H1 (cell line): Measurements from ENCODE around the gene KDF1. TPM values are rescaled to one million over a fixed set of nuclear protein-coding genes. Genes with fewer than 3 reads are reported as not detected.

Source experiments
- CTCF ChIA-PET: fragments of 300-600 bp; sonication (Branson Sonifier 250); formaldehyde crosslinking; loops from one replicate; lab custom pipeline; 2021; ENCODE audit not compliant: partially characterized antibody; lab: Charles Lee
- POLR2A ChIA-PET: fragments of 300-600 bp; sonication (Branson Sonifier 250); formaldehyde crosslinking; loops from one replicate; lab custom pipeline; 2021; ENCODE audit warnings: inconsistent platforms; ENCODE audit not compliant: partially characterized antibody; lab: Charles Lee
- DNase-seq, 2 experiments: peaks; one replicate each; pipeline versions ENCODE4 v3.0.0 to v3.0.0-alpha.2; 2010 to 2022; ENCODE audit warnings: low spot score in 2 of 2, low read depth in 1 of 2, mixed read lengths in 1 of 2
- FAIRE-seq: peaks from 2 replicates; lab custom pipeline; 2011; peaks lifted over from hg19 to GRCh38; lab: Jason Lieb, UNC
- H2AFZ ChIP-seq: 2 replicates; pipeline ENCODE4 v1.8.1; 2012; ENCODE audit warnings: low read length, inconsistent platforms
- H2AK5ac ChIP-seq: 2 replicates; pipeline ENCODE4 v1.6.1; 2013; ENCODE audit warnings: low read depth, low read length
- H2BK120ac ChIP-seq: replicated peaks from 2 replicates; pipeline ENCODE3; 2013; ENCODE audit warnings: low read depth, low read length, inconsistent platforms
- H2BK12ac ChIP-seq: 2 replicates; pipeline ENCODE4 v1.6.1; 2013; ENCODE audit warnings: low read depth, low read length
- H2BK15ac ChIP-seq: 2 replicates; pipeline ENCODE4 v1.6.1; 2013; ENCODE audit warnings: low read length
- H2BK20ac ChIP-seq: 2 replicates; pipeline ENCODE4 v1.6.1; 2013; ENCODE audit warnings: low read length
- H2BK5ac ChIP-seq: 2 replicates; pipeline ENCODE4 v1.6.1; 2013; ENCODE audit warnings: low read depth, low read length
- H3K14ac ChIP-seq: 2 replicates; pipeline ENCODE4 v1.6.1; 2013; ENCODE audit warnings: inconsistent platforms; ENCODE audit not compliant: insufficient read length
- H3K18ac ChIP-seq: 2 replicates; pipeline ENCODE4 v1.6.1; 2013; ENCODE audit warnings: low read length; ENCODE audit errors: extremely low read depth
- H3K23ac ChIP-seq: 2 replicates; pipeline ENCODE4 v1.6.1; 2013; ENCODE audit warnings: inconsistent platforms; ENCODE audit not compliant: insufficient read length
- H3K23me2 ChIP-seq: 2 replicates; pipeline ENCODE4 v1.6.1; 2013; ENCODE audit warnings: low read depth, low read length
- H3K27ac ChIP-seq: 2 replicates; pipeline ENCODE4 v1.6.1; 2011; ENCODE audit warnings: low read depth, low read length, inconsistent platforms
- H3K27me3 ChIP-seq, 4 experiments: replicated peaks in 1 of 4; 1 replicate in 1 of 4; 2 replicates in 3 of 4; pipeline versions ENCODE4 v1.6.1 to v1.8.1; 2011 to 2013; ENCODE audit warnings: low read length in 3 of 4, mild to moderate bottlenecking in 3 of 4, inconsistent platforms in 2 of 4, mixed read lengths in 2 of 4, moderate library complexity in 1 of 4; ENCODE audit not compliant: control insufficient read depth in 3 of 4, insufficient read depth in 3 of 4; ENCODE audit errors: extremely low read depth in 1 of 4
- H3K36me3 ChIP-seq, 4 experiments: 2 replicates each; pipeline versions ENCODE4 v1.6.1 to v1.8.1; 2011 to 2013; ENCODE audit warnings: mild to moderate bottlenecking in 4 of 4, low read length in 3 of 4, moderate library complexity in 2 of 4, control low read depth in 1 of 4, inconsistent platforms in 1 of 4; ENCODE audit not compliant: insufficient read depth in 4 of 4, control insufficient read depth in 2 of 4
- H3K4ac ChIP-seq: replicated peaks from 2 replicates; pipeline ENCODE3; 2013; ENCODE audit warnings: low read length, low read depth, mixed read lengths, inconsistent platforms; ENCODE audit not compliant: insufficient read length
- H3K4me1 ChIP-seq, 4 experiments: replicated peaks in 1 of 4; 1 replicate in 1 of 4; 2 replicates in 3 of 4; pipeline versions ENCODE4 v1.6.1 to v1.8.1; 2011 to 2013; ENCODE audit warnings: low read length in 3 of 4, inconsistent platforms in 2 of 4, mixed read lengths in 1 of 4; ENCODE audit not compliant: insufficient read depth in 4 of 4, control insufficient read depth in 3 of 4
- H3K4me2 ChIP-seq, 2 experiments: 2 replicates each; pipeline versions ENCODE4 v1.6.1 to v1.8.1; 2011 to 2013; ENCODE audit warnings: low read depth in 2 of 2, low read length in 2 of 2, control low read depth in 1 of 2, inconsistent platforms in 1 of 2, mild to moderate bottlenecking in 1 of 2; ENCODE audit not compliant: insufficient read depth in 1 of 2
- H3K4me3 ChIP-seq, 4 experiments: fragments of 200-600, 300-600 bp in 1 of 4; sonication (generic), shearing (Covaris generic), sonication (Bioruptor Twin) in 1 of 4; 2 replicates each; pipeline versions ENCODE4 v1.5.1 to v1.8.1; 2011 to 2016; ENCODE audit warnings: low read length in 4 of 4, low read depth in 3 of 4, control low read depth in 2 of 4, inconsistent platforms in 2 of 4, mild to moderate bottlenecking in 2 of 4, mixed read lengths in 1 of 4, moderate library complexity in 1 of 4; ENCODE audit not compliant: insufficient read depth in 2 of 4; ENCODE audit errors: extremely low read depth in 1 of 4
- H3K56ac ChIP-seq: replicated peaks from 2 replicates; pipeline ENCODE3; 2013; ENCODE audit warnings: low read depth, mild to moderate bottlenecking, mixed read lengths, low read length, inconsistent platforms; ENCODE audit not compliant: insufficient read length
- H3K79me1 ChIP-seq: 2 replicates; pipeline ENCODE4 v1.6.1; 2013; ENCODE audit warnings: low read depth, low read length, control low read depth
- H3K79me2 ChIP-seq, 2 experiments: 2 replicates each; pipeline versions ENCODE4 v1.6.1 to v1.8.1; 2012 to 2013; ENCODE audit warnings: low read length in 2 of 2, mild to moderate bottlenecking in 2 of 2, inconsistent platforms in 1 of 2; ENCODE audit not compliant: insufficient read depth in 2 of 2, control insufficient read depth in 1 of 2
- H3K9ac ChIP-seq, 4 experiments: replicated peaks in 1 of 4; 1 replicate in 1 of 4; 2 replicates in 3 of 4; pipeline versions ENCODE4 v1.6.1 to v1.8.1; 2011 to 2013; ENCODE audit warnings: low read depth in 3 of 4, low read length in 3 of 4, control low read depth in 2 of 4, mild to moderate bottlenecking in 2 of 4, moderate library complexity in 2 of 4, inconsistent platforms in 1 of 4; ENCODE audit errors: extremely low read depth in 1 of 4
- H3K9me3 ChIP-seq, 2 experiments: 2 replicates each; pipeline versions ENCODE4 v1.6.1 to v1.8.1; 2012 to 2013; ENCODE audit warnings: mild to moderate bottlenecking in 2 of 2, moderate library complexity in 2 of 2, control low read depth in 1 of 2, inconsistent platforms in 1 of 2, low read depth in 1 of 2, low read length in 1 of 2, mixed read lengths in 1 of 2; ENCODE audit not compliant: insufficient read depth in 2 of 2
- H4K20me1 ChIP-seq, 2 experiments: replicated peaks in 1 of 2; 2 replicates each; pipeline versions ENCODE3 to v1.8.1; 2011 to 2013; ENCODE audit warnings: inconsistent platforms in 2 of 2, low read length in 2 of 2, mild to moderate bottlenecking in 1 of 2; ENCODE audit not compliant: insufficient read depth in 2 of 2, control insufficient read depth in 1 of 2
- H4K5ac ChIP-seq: 2 replicates; pipeline ENCODE4 v1.6.1; 2013; ENCODE audit warnings: low read length, low read depth, mixed read lengths, inconsistent platforms; ENCODE audit not compliant: insufficient read length
- H4K8ac ChIP-seq: 2 replicates; pipeline ENCODE4 v1.8.0; 2013; ENCODE audit warnings: mild to moderate bottlenecking, moderate library complexity, low read length, inconsistent platforms; ENCODE audit not compliant: insufficient read depth; ENCODE audit errors: extremely low read depth
- H4K91ac ChIP-seq: replicated peaks from 2 replicates; pipeline ENCODE3; 2013; ENCODE audit warnings: low read length, mixed read lengths, inconsistent platforms; ENCODE audit not compliant: insufficient read length
- ATF2 ChIP-seq: IDR thresholded peaks from 2 replicates; pipeline ENCODE4 v1.6.1; 2012; ENCODE audit warnings: low read length, inconsistent platforms
- BRCA1 ChIP-seq: IDR thresholded peaks from 2 replicates; pipeline ENCODE4 v1.6.1; 2012; ENCODE audit warnings: low read depth, low read length, improper control_type of control experiment
- CREB1 ChIP-seq: IDR thresholded peaks from 2 replicates; pipeline ENCODE4 v1.6.1; 2012; ENCODE audit warnings: inconsistent platforms
- HDAC2 ChIP-seq, 2 experiments: fragments of 300-600 bp in 1 of 2; sonication (generic) in 1 of 2; IDR thresholded peaks; 2 replicates each; pipeline ENCODE4 v1.6.1; 2011 to 2012; ENCODE audit warnings: low read depth in 2 of 2, low read length in 2 of 2, mild to moderate bottlenecking in 2 of 2, moderate library complexity in 2 of 2, borderline replicate concordance in 1 of 2, inconsistent platforms in 1 of 2
- POLR2A ChIP-seq, 2 experiments: IDR thresholded peaks; 1 replicate in 1 of 2; 2 replicates in 1 of 2; pipeline ENCODE4 v1.6.1; 2011; ENCODE audit warnings: low read depth in 2 of 2, low read length in 2 of 2, mild to moderate bottlenecking in 2 of 2; ENCODE audit errors: control extremely low read depth in 1 of 2
- RNF2 ChIP-seq: fragments of 200-900, 300-1000 bp; sonication (generic); IDR thresholded peaks from 2 replicates; pipeline ENCODE4 v1.7.1; 2016; ENCODE audit warnings: borderline replicate concordance, low read depth, mild to moderate bottlenecking, antibody characterized with exemption, low read length; ENCODE audit not compliant: poor library complexity, severe bottlenecking; ENCODE audit errors: missing control alignments
- SIN3A ChIP-seq, 2 experiments: IDR thresholded peaks in 1 of 2; conservative IDR thresholded peaks in 1 of 2; 2 replicates each; pipeline ENCODE4 v1.6.1; 2011 to 2012; ENCODE audit warnings: low read length in 2 of 2, improper control_type of control experiment in 1 of 2, low read depth in 1 of 2, mild to moderate bottlenecking in 1 of 2
- SIX5 ChIP-seq: IDR thresholded peaks from 2 replicates; pipeline ENCODE4 v1.6.1; 2011; ENCODE audit warnings: mild to moderate bottlenecking, low read depth, low read length
- SP2 ChIP-seq: IDR thresholded peaks from 2 replicates; pipeline ENCODE4 v1.6.1; 2012; ENCODE audit warnings: mild to moderate bottlenecking, low read length, inconsistent platforms
- TBP ChIP-seq: IDR thresholded peaks from 2 replicates; pipeline ENCODE4 v1.6.1; 2011; ENCODE audit warnings: low read depth, low read length, improper control_type of control experiment
- TCF12 ChIP-seq: IDR thresholded peaks from 2 replicates; pipeline ENCODE4 v1.6.1; 2011; ENCODE audit warnings: low read depth, mild to moderate bottlenecking, low read length
- WGBS, 2 experiments: shearing (Covaris generic) in 1 of 2; methylation state at CpG; one replicate each; pipeline versions ENCODE4 v1.1.6 to v1.1.7; 2013 to 2015; ENCODE audit warnings: low lambda C conversion rate in 2 of 2, mixed read lengths in 2 of 2, inconsistent platforms in 1 of 2, low coverage in 1 of 2, missing lambda C conversion rate in 1 of 2; ENCODE audit not compliant: insufficient replicate concordance in 2 of 2, insufficient coverage in 1 of 2, insufficient read length in 1 of 2; ENCODE audit errors: extremely low coverage in 1 of 2, missing lambda C conversion rate in 1 of 2; 5-methylcytosine and 5-hydroxymethylcytosine counted together
- polyA plus RNA-seq, 7 experiments: library from polyadenylated mRNA; depleted of rRNA in 3 of 7; stranded (reverse) in 5 of 7; unstranded in 2 of 7; fragments of >200 nt in 5 of 7; fragments of 200-250 nt in 2 of 7; gene quantifications; 1 replicate in 5 of 7; 2 replicates in 1 of 7; 4 replicates in 1 of 7; pipeline versions ENCODE4 v1.2.1 to v1.2.3, GENCODE V29; 2011 to 2013; ENCODE audit warnings: missing spikeins in 2 of 7, mixed read lengths in 2 of 7
- total RNA-seq: library from RNA; stranded (reverse); fragmentation: NEBNext Ultra II Directional; extraction: Animal tissue kit (Norgen Biotek cat#: 25700); gene quantifications from 2 replicates; pipeline ENCODE4 v1.2.1, GENCODE V29; 2021

The KDF1 gene
- total and polyA plus RNA-seq, 2 of the 8 experiments (the other 6 are each of a cell fraction or from before 2014, with no cell fraction given) = 16.9 to 37.5 TPM

- WGBS, 2 experiments = 91% methylated on average over 22 of the region's 24 CpGs; no CpG with 5 or more reads in 1 of the 2 experiments
- Histone ChIP-seq H2BK20ac (no peak overlapping the region), H3K27ac (no peak overlapping the region), H3K23me2 (no peaks in the 10 kb centered on the region), H3K14ac (no peak overlapping the region), H4K20me1 (peaks cover 2 to 4% of the 10 kb centered on the region in 2 experiments), H3K9me3 (no peaks in the 10 kb centered on the region), H2BK15ac (no peak overlapping the region), H3K4me3 (no peak overlapping the region), H3K4me1 (no peaks in the 10 kb centered on the region), H4K91ac (no peak overlapping the region), H2AFZ (no peak overlapping the region), H3K27me3 (no peaks in the 10 kb centered on the region), H4K5ac (no peak overlapping the region), H2AK5ac (no peak overlapping the region), H3K56ac (no peak overlapping the region), H2BK5ac (no peak overlapping the region), H3K23ac (no peak overlapping the region), H3K79me1 (no peaks in the 10 kb centered on the region), H2BK120ac (no peak overlapping the region), H3K4me2 (no peak overlapping the region), H4K8ac (no peak overlapping the region), H2BK12ac (no peak overlapping the region), H3K18ac (no peak overlapping the region), H3K9ac (no peak overlapping the region), H3K4ac (no peak overlapping the region), H3K36me3 (peaks cover 0 to 14% (median 0%) of the 10 kb centered on the region in 4 experiments; a peak in 4 of 8 replicates), H3K79me2 (no peaks in the 10 kb centered on the region)
- DNase-seq (no peak), FAIRE-seq (no peak)
- ChIA-PET CTCF (interaction anchor here (0.8 to 1.6 kb wide), 2 partner anchors 9 to 15 kb away, joined by 3 to 8 read pairs; no protein-coding TSS in a partner anchor), POLR2A (interaction anchor here (0.6 to 5.3 kb wide), 6 partner anchors 11 to 53 kb away, joined by 3 to 26 read pairs (median 5); no protein-coding TSS in a partner anchor)
- TF ChIP-seq TCF12 (no peak), RNF2 (no peak), CREB1 (no peak), POLR2A (IDR thresholded peaks at IDR 0.05; ENCODE audit: control extremely low read depth in 1 of 2, low read depth in 2 of 2, low read length in 2 of 2) (no peak), HDAC2 (IDR thresholded peaks at IDR 0.05; ENCODE audit: borderline replicate concordance in 1 of 2, low read depth in 2 of 2, low read length in 2 of 2) (no peak), BRCA1 (no peak), SP2 (no peak), SIN3A (conservative IDR thresholded peaks at IDR 0.05 in 1 of 2, IDR thresholded peaks at IDR 0.05 in 1 of 2; ENCODE audit: low read depth in 1 of 2, low read length in 2 of 2) (no peak), TBP (no peak), SIX5 (no peak), ATF2 (no peak)
Measured at GRCh38 chr1:26951821-26952497, 8.3 kb downstream of the KDF1 start.
